HTR-8/SVneo (cell line): ENCODE data around the gene POPDC3.
"Not testable (repeated sequence)": the region's sequence is repeated elsewhere in the genome, so short reads cannot be mapped to it uniquely, and the experiment has no call there.

Experiments used
- DNase-seq: peaks from one replicate; pipeline ENCODE4 v3.0.0; 2011; ENCODE audit warnings: low spot score, mixed read lengths; ENCODE audit not compliant: insufficient read length
- FAIRE-seq: peaks from 2 replicates; lab custom pipeline; 2011; peaks lifted over from hg19 to GRCh38; lab: Jason Lieb, UNC

Gene POPDC3, protein sequence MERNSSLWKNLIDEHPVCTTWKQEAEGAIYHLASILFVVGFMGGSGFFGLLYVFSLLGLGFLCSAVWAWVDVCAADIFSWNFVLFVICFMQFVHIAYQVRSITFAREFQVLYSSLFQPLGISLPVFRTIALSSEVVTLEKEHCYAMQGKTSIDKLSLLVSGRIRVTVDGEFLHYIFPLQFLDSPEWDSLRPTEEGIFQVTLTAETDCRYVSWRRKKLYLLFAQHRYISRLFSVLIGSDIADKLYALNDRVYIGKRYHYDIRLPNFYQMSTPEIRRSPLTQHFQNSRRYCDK

GRCh38 chr6:105179244-105180065 is at the start of gene POPDC3:
Gene POPDC3, minus strand, starts transcription at chr6:105180014. Its CDS starts 18,105 bp downstream, at chr6:105161909.
- FAIRE-seq (no peak), DNase-seq (peak; percentile 37)

- no peak for DNase-seq
- no peak for FAIRE-seq
These were observed 47.5 kb upstream of the POPDC3 start for GRCh38 chr6:105227295-105227767.

DNA sequence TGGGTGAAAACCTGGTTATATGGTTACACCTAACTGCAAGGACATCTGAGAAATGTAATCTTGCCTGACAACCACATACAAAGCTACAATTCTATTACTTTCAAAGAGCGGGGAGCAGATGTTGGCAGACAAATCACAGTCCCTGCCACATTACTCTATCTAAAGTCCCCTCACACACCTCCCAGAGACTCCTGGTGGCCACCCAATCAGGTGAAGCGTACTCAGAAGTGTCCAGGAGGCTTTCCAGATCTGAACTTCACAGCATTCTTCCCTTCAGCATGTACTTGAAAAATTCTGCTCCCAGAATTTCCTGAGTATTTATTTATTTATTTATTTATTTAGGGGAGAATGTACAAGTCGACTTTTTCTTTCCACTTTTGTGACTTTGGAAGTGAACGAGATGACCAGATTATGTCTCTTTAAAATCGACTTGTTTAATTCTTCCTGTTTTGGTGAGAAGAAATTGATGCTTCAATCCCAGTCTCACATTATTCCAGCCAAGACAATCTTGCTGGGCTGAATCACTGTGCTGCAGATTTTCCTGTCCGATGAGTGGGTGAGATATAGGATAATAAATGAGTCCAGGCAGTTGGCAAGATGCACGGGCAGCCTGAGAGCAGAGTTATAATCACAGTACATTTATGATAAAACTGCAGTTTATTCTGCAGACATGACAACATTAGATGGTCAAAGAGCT is 46.9 kb upstream of the POPDC3 start:
- FAIRE-seq, result no peak
- DNase-seq, result no peak

GRCh38 chr6:105223242-105223641 is 43.4 kb upstream of the POPDC3 start:
- no peak for FAIRE-seq

GRCh38 chr6:105221219-105221618 is 41.4 kb upstream of the POPDC3 start:
- DNase-seq, FAIRE-seq: not testable (repeated sequence)

More at GRCh38 chr6:105223242-105223641, 43.4 kb upstream of the POPDC3 start:
- no peak for DNase-seq

DNA sequence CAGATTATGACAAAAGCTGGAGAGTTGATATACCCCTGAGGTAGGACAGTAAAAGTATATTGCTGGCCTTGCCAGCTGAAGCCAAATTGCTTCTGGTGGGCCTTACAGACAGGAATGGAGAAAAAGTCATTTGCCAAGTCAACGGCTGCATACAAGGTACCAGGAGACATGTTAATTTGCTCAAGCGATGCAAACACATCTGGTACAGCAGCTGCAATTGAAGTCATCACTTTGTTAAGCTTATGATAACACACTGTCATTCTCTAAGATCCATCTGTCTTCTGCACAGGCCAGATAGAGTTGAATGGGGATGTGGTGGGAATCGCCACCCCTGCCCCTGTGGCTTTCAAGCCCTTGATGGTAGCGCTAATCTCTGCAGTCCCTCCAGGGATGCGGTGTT is 40.4 kb upstream of the POPDC3 start:
- DNase-seq (no peak), FAIRE-seq (no peak)

- not testable (repeated sequence) for DNase-seq, FAIRE-seq
These were observed 39.4 kb upstream of the POPDC3 start for GRCh38 chr6:105219218-105219617.

DNA sequence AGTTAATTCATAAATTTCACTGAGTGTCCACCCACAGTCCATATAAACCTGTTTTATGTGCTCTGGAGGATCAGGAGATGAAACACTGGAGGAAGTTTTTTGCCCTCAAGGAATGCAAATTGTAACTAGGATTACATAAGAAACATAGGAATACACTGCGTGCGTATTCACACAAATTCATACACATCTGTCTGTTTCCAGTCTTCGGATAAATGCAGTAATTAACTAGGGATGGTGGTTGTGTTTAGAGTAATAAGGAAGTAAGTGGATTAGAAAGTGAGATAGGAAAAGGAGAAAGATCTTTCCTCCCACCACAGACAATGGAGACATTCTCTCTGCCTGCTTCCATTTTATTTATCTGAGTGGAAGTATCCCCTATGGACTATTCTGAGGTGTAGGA is 35.7 kb upstream of the POPDC3 start:
- FAIRE-seq (no peak), DNase-seq (no peak)

- FAIRE-seq (no peak), DNase-seq (no peak)
These were observed 34.9 kb upstream of the POPDC3 start for GRCh38 chr6:105214668-105215067.

DNA sequence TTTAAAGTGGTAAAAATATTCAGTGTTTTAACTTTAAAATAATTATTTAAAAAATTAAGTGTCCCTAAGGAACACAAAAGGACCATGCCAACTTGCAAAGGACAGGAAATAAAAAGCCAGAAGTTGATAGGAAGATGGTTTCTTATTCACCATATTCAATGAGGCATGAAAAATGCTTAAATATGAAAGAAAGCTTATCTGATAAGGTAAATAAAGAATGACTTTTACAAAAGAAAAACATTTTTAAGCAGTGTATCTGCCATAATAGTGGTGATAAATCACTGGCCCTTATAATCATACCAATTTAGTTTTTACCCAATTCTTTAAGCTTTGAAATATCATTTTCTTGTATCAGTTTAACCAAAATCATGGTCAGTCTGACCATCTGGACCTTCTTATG is 33.5 kb upstream of the POPDC3 start:
- no peak for FAIRE-seq
- DNase-seq, result no peak

GRCh38 chr6:105212587-105212986 is 32.8 kb upstream of the POPDC3 start:
- DNase-seq, result no peak
- no peak for FAIRE-seq

GRCh38 chr6:105211831-105212230 is 32.0 kb upstream of the POPDC3 start:
- DNase-seq (no peak), FAIRE-seq (no peak)

GRCh38 chr6:105210932-105211531 is 31.2 kb upstream of the POPDC3 start:
- FAIRE-seq (no peak), DNase-seq (no peak)

- FAIRE-seq, result no peak
- no peak for DNase-seq
These were observed 30.3 kb upstream of the POPDC3 start for GRCh38 chr6:105209950-105210706.

DNA sequence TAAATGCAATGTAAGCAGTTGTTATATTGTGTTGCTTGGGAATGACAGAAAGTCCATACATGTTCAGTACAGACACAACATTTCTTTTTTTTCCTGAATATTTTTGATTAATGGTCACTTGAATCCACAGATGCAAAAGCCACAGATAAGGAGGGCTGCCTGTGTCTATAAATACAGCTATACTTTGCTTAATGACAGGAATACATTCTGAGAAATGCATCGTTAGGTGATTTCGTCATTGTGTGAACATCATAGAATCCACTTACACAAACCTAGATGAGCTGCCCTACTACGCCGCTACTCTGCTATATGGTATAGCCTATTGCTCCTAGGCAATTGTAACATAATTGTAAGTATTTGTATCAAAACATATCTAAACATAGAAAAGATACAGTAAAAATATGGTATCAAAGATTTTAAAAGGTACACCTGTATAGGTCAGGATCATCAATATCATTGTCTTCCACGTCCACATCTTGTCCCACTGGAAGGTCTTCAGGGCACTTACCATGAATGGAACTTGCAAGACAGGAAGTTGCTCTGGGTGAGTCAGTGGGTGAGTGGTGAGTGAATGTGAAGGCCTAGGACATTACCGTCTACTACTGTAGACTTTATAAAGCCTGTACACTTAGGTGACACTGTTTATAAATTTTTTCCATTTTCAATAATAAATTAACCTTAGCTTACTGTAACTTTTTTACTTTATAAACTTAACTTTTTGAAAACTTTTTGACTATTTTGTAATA is 27.9 kb upstream of the POPDC3 start:
- FAIRE-seq (no peak), DNase-seq (no peak)

DNA sequence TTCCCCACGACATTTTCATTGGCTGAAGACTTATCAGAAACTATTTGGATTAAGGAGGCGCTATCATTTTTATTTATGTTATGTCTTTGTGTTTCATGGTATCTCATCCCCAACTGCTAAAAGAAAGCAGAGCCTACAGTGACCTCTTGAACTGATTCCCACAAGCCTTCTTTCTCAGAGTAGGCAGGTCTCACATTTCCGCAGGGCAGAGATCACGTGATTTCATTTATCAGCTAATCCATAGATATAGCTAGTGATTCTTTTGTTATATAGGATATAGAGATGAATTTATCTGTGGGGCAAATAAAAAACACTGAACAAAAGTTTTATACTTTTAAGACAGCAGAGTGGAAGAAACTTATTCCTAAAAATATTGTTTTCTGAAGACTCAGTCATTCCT is 25.0 kb upstream of the POPDC3 start:
- FAIRE-seq (no peak), DNase-seq (no peak)

DNA sequence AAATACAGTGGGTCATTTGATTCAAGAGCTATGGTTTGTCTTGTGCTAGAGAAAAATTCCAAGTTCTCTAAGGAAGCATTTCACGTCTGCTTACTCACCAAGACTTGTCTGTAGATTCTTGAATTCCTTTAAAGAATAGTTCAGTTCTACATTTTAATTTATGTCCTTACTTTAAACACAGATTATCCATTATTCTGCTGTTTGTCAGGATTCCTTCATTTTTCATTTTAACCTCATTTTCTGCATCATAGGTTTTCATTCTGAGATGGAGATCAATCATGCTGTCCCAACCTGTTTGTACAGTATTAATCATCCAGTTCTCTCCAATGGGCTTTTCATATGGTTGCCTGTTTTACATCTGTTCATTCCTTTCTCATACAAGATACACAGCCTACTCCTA is 24.5 kb upstream of the POPDC3 start:
- FAIRE-seq, result no peak
- DNase-seq, result no peak

DNA sequence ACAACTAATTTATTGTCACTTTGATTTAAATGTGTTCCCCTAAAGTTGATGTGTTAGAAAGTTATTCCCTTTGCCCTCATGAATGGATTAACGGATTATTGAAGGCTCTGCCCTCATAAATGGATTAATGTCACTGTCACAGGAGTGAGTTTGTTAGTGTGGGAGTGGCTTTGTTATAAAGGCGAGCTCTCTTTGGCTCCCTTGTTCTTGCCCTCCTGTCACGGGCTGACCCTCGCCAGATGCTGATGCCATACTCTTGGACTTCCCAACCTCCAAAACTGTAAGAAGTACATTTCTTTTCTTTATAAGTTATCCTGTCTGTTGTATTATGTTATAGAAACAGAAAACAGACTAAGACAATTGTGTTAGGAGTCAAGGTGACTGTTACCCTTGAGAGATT is 22.7 kb upstream of the POPDC3 start:
- FAIRE-seq, result no peak

DNA sequence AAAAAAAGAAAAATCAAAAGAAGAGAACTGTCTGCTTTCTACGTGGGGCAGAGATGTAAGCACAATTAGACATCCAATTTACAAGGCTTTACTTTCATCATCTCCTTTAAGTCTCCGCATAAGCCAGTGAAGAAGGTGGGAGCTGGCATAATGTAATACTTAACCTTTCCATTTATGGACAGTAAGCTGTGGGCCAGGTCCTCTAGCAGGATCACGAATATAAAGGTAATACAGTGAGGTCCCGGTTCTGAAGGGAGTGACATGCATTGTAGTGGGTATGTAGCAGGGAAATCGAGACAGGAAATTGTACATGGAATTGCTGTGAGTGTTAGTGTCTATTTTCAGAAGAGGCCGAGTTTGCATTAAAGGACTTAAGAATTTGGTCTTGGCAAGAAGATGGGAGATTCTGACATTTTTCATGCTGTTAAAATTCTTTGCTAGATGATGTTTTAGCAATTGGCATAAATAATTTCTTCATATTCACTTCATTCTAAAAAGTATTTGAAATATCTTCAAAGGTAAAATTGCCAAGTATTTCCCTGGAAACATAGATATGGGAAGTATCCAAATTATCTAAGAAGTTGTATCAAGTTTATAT is 20.4 kb upstream of the POPDC3 start:
- DNase-seq, result no peak
- no peak for FAIRE-seq

More for the DNA sequence above, 22.7 kb upstream of the POPDC3 start:
- DNase-seq, result no peak
